ENCODE data around the gene GRK5. TPM values are rescaled to one million over a fixed set of nuclear protein-coding genes. Genes with fewer than 3 reads are reported as not detected.

Gene GRK5
- total RNA-seq, 1 experiment from 2014 or later = 2.3 TPM

DNA sequence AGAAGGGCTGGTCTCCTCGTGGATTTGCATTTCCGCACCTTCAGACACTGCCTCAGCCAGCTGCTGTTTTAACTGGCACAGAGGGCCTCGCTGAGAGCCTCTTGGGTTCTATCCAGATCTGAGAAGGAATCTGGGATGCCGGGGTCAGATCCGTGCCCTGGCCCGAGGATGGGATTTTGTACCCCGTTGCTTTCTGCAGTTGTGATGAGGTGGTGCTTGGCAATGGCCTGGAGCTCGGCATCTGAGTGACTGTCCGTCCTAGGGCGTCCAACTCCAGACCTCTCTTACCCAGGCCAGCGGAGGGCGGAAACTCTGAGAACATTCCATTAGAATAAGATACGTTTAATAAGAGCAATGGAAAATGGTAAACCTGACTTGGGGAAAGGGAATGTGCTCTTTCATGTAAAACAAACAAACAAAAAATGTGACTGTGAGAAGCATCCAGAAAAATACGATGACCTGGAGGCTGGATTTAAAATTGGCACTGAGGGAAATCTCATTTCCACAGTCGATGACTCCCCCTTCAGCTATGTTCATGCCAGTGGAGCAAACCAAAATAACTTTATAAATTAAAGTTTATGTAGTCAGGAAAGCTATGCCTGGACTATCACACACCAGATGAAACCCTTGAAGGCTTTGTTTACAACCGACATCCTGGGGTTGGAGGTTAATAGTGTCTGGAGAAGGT is 39.6 kb downstream of the GRK5 start:
- Mint-ChIP-seq H3K4me1 (peaks cover 32% of the 10 kb centered on the region), H3K36me3 (no peaks in the 10 kb centered on the region), H3K27ac (no peak overlapping the region), H3K9me3 (no peaks in the 10 kb centered on the region), H3K4me3 (no peak overlapping the region), H3K27me3 (ENCODE audit: low read depth) (peaks cover 11% of the 10 kb centered on the region)
- DNase-seq (ENCODE audit: low spot score) (no peak), ATAC-seq (no peak)
- ChIA-PET POLR2A (no interaction called here), CTCF (interaction anchor here (0.6 to 1.7 kb wide), 4 partner anchors 25 to 49 kb away, joined by 3 to 5 read pairs (median 4); no protein-coding TSS in a partner anchor)
- TF ChIP-seq, protein P1, sequence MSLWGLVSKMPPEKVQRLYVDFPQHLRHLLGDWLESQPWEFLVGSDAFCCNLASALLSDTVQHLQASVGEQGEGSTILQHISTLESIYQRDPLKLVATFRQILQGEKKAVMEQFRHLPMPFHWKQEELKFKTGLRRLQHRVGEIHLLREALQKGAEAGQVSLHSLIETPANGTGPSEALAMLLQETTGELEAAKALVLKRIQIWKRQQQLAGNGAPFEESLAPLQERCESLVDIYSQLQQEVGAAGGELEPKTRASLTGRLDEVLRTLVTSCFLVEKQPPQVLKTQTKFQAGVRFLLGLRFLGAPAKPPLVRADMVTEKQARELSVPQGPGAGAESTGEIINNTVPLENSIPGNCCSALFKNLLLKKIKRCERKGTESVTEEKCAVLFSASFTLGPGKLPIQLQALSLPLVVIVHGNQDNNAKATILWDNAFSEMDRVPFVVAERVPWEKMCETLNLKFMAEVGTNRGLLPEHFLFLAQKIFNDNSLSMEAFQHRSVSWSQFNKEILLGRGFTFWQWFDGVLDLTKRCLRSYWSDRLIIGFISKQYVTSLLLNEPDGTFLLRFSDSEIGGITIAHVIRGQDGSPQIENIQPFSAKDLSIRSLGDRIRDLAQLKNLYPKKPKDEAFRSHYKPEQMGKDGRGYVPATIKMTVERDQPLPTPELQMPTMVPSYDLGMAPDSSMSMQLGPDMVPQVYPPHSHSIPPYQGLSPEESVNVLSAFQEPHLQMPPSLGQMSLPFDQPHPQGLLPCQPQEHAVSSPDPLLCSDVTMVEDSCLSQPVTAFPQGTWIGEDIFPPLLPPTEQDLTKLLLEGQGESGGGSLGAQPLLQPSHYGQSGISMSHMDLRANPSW (CRISPR knock-in tag; conservative IDR thresholded peaks at IDR 0.05; ENCODE audit: low read depth) = no peak
- TF ChIP-seq TP53 (CRISPR knock-in tag; IDR thresholded peaks at IDR 0.05) (no peak), FOXK1 (CRISPR knock-in tag; IDR thresholded peaks at IDR 0.05) (no peak), IRF2 (CRISPR knock-in tag; IDR thresholded peaks at IDR 0.05; ENCODE audit: borderline replicate concordance, low read depth) (no peak), SMAD3 (CRISPR knock-in tag; IDR thresholded peaks at IDR 0.05; ENCODE audit: borderline replicate concordance) (no peak), RELA (CRISPR knock-in tag; IDR thresholded peaks at IDR 0.05; ENCODE audit: borderline replicate concordance) (no peak), ELF4 (CRISPR knock-in tag; IDR thresholded peaks at IDR 0.05; ENCODE audit: low read depth) (no peak), ZNF232 (CRISPR knock-in tag; IDR thresholded peaks at IDR 0.05) (no peak), ZNF138 (CRISPR knock-in tag; conservative IDR thresholded peaks at IDR 0.05) (no peak), ZNF416 (CRISPR knock-in tag; IDR thresholded peaks at IDR 0.05) (no peak)
- TF ChIP-seq, protein P2, sequence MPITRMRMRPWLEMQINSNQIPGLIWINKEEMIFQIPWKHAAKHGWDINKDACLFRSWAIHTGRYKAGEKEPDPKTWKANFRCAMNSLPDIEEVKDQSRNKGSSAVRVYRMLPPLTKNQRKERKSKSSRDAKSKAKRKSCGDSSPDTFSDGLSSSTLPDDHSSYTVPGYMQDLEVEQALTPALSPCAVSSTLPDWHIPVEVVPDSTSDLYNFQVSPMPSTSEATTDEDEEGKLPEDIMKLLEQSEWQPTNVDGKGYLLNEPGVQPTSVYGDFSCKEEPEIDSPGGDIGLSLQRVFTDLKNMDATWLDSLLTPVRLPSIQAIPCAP (CRISPR knock-in tag; IDR thresholded peaks at IDR 0.05) = no peak
- TF ChIP-seq, protein P3, sequence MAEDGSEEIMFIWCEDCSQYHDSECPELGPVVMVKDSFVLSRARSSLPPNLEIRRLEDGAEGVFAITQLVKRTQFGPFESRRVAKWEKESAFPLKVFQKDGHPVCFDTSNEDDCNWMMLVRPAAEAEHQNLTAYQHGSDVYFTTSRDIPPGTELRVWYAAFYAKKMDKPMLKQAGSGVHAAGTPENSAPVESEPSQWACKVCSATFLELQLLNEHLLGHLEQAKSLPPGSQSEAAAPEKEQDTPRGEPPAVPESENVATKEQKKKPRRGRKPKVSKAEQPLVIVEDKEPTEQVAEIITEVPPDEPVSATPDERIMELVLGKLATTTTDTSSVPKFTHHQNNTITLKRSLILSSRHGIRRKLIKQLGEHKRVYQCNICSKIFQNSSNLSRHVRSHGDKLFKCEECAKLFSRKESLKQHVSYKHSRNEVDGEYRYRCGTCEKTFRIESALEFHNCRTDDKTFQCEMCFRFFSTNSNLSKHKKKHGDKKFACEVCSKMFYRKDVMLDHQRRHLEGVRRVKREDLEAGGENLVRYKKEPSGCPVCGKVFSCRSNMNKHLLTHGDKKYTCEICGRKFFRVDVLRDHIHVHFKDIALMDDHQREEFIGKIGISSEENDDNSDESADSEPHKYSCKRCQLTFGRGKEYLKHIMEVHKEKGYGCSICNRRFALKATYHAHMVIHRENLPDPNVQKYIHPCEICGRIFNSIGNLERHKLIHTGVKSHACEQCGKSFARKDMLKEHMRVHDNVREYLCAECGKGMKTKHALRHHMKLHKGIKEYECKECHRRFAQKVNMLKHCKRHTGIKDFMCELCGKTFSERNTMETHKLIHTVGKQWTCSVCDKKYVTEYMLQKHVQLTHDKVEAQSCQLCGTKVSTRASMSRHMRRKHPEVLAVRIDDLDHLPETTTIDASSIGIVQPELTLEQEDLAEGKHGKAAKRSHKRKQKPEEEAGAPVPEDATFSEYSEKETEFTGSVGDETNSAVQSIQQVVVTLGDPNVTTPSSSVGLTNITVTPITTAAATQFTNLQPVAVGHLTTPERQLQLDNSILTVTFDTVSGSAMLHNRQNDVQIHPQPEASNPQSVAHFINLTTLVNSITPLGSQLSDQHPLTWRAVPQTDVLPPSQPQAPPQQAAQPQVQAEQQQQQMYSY (CRISPR knock-in tag; IDR thresholded peaks at IDR 0.05) = no peak
- TF ChIP-seq, protein P4, sequence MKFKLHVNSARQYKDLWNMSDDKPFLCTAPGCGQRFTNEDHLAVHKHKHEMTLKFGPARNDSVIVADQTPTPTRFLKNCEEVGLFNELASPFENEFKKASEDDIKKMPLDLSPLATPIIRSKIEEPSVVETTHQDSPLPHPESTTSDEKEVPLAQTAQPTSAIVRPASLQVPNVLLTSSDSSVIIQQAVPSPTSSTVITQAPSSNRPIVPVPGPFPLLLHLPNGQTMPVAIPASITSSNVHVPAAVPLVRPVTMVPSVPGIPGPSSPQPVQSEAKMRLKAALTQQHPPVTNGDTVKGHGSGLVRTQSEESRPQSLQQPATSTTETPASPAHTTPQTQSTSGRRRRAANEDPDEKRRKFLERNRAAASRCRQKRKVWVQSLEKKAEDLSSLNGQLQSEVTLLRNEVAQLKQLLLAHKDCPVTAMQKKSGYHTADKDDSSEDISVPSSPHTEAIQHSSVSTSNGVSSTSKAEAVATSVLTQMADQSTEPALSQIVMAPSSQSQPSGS (CRISPR knock-in tag; IDR thresholded peaks at IDR 0.05; ENCODE audit: borderline replicate concordance, low read depth) = no peak
- TF ChIP-seq, protein P5, sequence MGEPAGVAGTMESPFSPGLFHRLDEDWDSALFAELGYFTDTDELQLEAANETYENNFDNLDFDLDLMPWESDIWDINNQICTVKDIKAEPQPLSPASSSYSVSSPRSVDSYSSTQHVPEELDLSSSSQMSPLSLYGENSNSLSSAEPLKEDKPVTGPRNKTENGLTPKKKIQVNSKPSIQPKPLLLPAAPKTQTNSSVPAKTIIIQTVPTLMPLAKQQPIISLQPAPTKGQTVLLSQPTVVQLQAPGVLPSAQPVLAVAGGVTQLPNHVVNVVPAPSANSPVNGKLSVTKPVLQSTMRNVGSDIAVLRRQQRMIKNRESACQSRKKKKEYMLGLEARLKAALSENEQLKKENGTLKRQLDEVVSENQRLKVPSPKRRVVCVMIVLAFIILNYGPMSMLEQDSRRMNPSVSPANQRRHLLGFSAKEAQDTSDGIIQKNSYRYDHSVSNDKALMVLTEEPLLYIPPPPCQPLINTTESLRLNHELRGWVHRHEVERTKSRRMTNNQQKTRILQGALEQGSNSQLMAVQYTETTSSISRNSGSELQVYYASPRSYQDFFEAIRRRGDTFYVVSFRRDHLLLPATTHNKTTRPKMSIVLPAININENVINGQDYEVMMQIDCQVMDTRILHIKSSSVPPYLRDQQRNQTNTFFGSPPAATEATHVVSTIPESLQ (CRISPR knock-in tag; IDR thresholded peaks at IDR 0.05) = no peak
